Mammary epithelial cell (primary cell): Measurements from ENCODE around the gene AKR1C1.
"Not testable (repeated sequence)": the region's sequence is repeated elsewhere in the genome, so short reads cannot be mapped to it uniquely, and the experiment has no call there.

ENCODE experiments used
- CTCF ChIP-seq, 2 donors: IDR thresholded peaks in 1 of 2; conservative IDR thresholded peaks in 1 of 2; 2 replicates each; pipeline ENCODE4 v1.5.1; 2011 to 2012; ENCODE audit warnings: inconsistent platforms in 2 of 2, low read length in 2 of 2, mild to moderate bottlenecking in 2 of 2, control low read depth in 1 of 2, low read depth in 1 of 2; ENCODE audit not compliant: insufficient read depth in 1 of 2; ENCODE audit errors: extremely low read depth in 1 of 2
- EZH2 ChIP-seq: IDR thresholded peaks from 2 replicates; pipeline ENCODE4 v1.6.1; 2012; ENCODE audit warnings: low read length, inconsistent platforms, borderline replicate concordance

GRCh38 chr10:5003127-5004029 lies 40.2 kb downstream of the AKR1C1 start, which contains the start of gene AKR1C2:
- TF ChIP-seq CTCF (conservative IDR thresholded peaks at IDR 0.05 in 1 of 2, IDR thresholded peaks at IDR 0.05 in 1 of 2; ENCODE audit: extremely low read depth in 1 of 2, insufficient read depth in 1 of 2, low read depth in 1 of 2, low read length in 2 of 2); EZH2: not testable (repeated sequence)
